ENCODE data around the gene GSTA5.
"Not testable (repeated sequence)": the region's sequence is repeated elsewhere in the genome, so short reads cannot be mapped to it uniquely, and the experiment has no call there.

GRCh38 chr6:52789658-52790057 is 51.0 kb downstream of the GSTA5 start:
- TF ChIP-seq, protein P1, sequence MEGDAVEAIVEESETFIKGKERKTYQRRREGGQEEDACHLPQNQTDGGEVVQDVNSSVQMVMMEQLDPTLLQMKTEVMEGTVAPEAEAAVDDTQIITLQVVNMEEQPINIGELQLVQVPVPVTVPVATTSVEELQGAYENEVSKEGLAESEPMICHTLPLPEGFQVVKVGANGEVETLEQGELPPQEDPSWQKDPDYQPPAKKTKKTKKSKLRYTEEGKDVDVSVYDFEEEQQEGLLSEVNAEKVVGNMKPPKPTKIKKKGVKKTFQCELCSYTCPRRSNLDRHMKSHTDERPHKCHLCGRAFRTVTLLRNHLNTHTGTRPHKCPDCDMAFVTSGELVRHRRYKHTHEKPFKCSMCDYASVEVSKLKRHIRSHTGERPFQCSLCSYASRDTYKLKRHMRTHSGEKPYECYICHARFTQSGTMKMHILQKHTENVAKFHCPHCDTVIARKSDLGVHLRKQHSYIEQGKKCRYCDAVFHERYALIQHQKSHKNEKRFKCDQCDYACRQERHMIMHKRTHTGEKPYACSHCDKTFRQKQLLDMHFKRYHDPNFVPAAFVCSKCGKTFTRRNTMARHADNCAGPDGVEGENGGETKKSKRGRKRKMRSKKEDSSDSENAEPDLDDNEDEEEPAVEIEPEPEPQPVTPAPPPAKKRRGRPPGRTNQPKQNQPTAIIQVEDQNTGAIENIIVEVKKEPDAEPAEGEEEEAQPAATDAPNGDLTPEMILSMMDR (IDR thresholded peaks at IDR 0.05): not testable (repeated sequence)
- TF ChIP-seq NR1H2, ZNF121 (CRISPR knock-in tag; IDR thresholded peaks at IDR 0.05): not testable (repeated sequence)

Measured in WTC11 (cell line).